ENCODE measurements around the gene EML2. TPM values are rescaled to one million over a fixed set of nuclear protein-coding genes. Genes with fewer than 3 reads are reported as not detected.
A peak's percentile ranks its signal among the peaks of the same experiment; 100 is the strongest.

Gene EML2
- total and polyA plus RNA-seq, 2 donors from 2014 or later: 36.6 to 93.8 TPM

DNA sequence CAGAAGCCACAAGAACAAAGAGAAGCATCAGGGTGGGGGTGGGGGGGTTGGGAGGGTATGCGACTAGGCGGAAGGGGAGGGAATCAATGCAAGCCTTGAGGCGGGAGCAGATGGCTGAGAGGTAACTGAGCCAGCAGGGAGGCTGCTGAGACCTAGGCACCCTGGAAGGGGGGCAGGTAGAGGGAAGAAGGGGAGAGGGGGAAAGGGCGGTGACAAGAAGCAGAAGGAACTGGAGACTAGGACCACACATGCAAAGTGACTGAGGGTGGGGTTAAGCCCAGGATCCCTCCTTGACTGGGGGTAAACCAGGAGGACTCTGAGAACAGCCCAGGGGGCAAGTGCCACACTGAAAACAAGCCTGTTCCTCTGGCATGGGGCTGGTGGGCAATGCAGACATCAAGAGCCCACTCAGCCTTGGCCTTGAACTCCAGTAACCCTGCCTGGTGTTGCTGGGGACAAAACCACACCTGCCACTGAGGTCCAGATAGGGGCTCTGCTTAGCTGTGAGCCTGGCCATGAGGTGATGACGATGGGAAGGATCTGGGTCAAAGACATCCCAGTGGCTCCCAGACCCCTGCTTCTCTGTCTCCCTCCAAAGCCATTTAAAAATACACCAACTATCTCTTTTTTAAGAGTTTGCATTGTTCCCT lies 74.9 kb downstream of the EML2 start:
- intact Hi-C loops (cut with DNase I): no loop called here
- FAIRE-seq (no peak), DNase-seq (no peak)
- no peak overlapping the region for H3K4me3 ChIP-seq (ENCODE audit: low read length in 3 of 3)
- H3K27me3 ChIP-seq (ENCODE audit: control insufficient read depth, insufficient read depth, low read length): no peaks in the 10 kb centered on the region
- TF ChIP-seq, protein P1, sequence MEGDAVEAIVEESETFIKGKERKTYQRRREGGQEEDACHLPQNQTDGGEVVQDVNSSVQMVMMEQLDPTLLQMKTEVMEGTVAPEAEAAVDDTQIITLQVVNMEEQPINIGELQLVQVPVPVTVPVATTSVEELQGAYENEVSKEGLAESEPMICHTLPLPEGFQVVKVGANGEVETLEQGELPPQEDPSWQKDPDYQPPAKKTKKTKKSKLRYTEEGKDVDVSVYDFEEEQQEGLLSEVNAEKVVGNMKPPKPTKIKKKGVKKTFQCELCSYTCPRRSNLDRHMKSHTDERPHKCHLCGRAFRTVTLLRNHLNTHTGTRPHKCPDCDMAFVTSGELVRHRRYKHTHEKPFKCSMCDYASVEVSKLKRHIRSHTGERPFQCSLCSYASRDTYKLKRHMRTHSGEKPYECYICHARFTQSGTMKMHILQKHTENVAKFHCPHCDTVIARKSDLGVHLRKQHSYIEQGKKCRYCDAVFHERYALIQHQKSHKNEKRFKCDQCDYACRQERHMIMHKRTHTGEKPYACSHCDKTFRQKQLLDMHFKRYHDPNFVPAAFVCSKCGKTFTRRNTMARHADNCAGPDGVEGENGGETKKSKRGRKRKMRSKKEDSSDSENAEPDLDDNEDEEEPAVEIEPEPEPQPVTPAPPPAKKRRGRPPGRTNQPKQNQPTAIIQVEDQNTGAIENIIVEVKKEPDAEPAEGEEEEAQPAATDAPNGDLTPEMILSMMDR (IDR thresholded peaks at IDR 0.05; ENCODE audit: borderline replicate concordance, extremely low read depth, insufficient read depth): no peak
- H3K9me3 ChIP-seq (ENCODE audit: control insufficient read depth in 2 of 3, insufficient read depth in 1 of 3, low read length in 3 of 3): no peaks in the 10 kb centered on the region
- no peak overlapping the region for H3K9ac ChIP-seq (ENCODE audit: low read length in 3 of 3)
- no peaks in the 10 kb centered on the region for H3K4me1 ChIP-seq (ENCODE audit: control insufficient read depth in 2 of 3, insufficient read depth in 2 of 3, low read depth in 1 of 3, low read length in 3 of 3)
- no peak overlapping the region for H3K27ac ChIP-seq (ENCODE audit: low read depth in 2 of 2, low read length in 2 of 2)
- H3K36me3 ChIP-seq (ENCODE audit: control insufficient read depth in 2 of 3, insufficient read depth in 3 of 3, low read length in 3 of 3): no peaks in the 10 kb centered on the region

DNA sequence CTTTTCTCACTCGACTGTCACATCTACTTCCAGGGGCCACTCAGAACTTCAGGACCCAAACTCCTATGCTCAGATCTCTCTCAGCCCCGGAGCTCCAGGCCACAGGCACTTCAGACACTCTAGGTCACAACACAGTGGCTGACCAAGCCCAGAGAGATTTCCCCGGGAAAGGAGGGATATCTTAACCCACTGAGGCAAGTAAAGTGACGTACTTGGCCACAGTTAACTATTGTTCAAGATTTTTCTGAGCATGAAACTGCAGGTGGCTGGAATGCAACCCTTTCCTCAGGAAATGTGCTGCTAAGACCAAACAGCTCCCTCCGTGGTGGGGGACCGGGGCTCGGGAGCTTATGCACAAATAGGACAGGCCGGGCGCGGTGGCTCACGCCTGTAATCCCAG lies 78.5 kb downstream of the EML2 start:
- Histone ChIP-seq H3K27me3 (ENCODE audit: control insufficient read depth, insufficient read depth, low read length) (no peaks in the 10 kb centered on the region), H3K36me3 (ENCODE audit: control insufficient read depth in 2 of 3, insufficient read depth in 3 of 3, low read length in 3 of 3) (no peaks in the 10 kb centered on the region), H3K27ac (ENCODE audit: low read depth in 2 of 2, low read length in 2 of 2) (no peak overlapping the region), H3K9me3 (ENCODE audit: control insufficient read depth in 2 of 3, insufficient read depth in 1 of 3, low read length in 3 of 3) (no peaks in the 10 kb centered on the region), H3K4me1 (ENCODE audit: control insufficient read depth in 2 of 3, insufficient read depth in 2 of 3, low read depth in 1 of 3, low read length in 3 of 3) (no peaks in the 10 kb centered on the region), H3K9ac (ENCODE audit: low read length in 3 of 3) (no peak overlapping the region), H3K4me3 (ENCODE audit: low read length in 3 of 3) (no peak overlapping the region)
- DNase-seq (no peak), FAIRE-seq (no peak)
- TF ChIP-seq, protein P1 (IDR thresholded peaks at IDR 0.05; ENCODE audit: borderline replicate concordance, extremely low read depth, insufficient read depth): no peak
- intact Hi-C loops (cut with DNase I): no loop called here

DNA sequence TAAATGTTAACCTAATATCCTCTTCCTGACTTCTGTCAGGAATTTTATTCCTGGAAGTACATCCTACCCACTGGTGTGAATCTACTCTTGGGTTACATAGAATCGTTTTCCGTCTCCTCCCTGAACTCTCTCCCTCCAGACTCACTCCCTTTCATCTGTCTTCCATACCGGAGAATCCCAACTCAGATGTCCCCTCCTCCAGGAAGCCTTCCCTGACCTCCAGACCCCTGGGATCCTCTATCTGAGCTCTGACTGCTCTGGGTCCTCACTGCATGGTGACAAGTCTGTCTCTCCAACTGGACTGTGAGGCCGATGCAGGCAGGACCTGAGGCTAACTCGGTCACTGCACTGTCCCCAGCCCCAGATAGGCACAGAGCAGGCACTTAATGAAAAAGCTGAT lies 79.2 kb downstream of the EML2 start:
- TF ChIP-seq, protein P1 (IDR thresholded peaks at IDR 0.05; ENCODE audit: borderline replicate concordance, extremely low read depth, insufficient read depth): no peak
- Histone ChIP-seq H3K4me1 (ENCODE audit: control insufficient read depth in 2 of 3, insufficient read depth in 2 of 3, low read depth in 1 of 3, low read length in 3 of 3) (no peaks in the 10 kb centered on the region), H3K9ac (ENCODE audit: low read length in 3 of 3) (no peak overlapping the region), H3K27ac (ENCODE audit: low read depth in 2 of 2, low read length in 2 of 2) (no peak overlapping the region), H3K27me3 (ENCODE audit: control insufficient read depth, insufficient read depth, low read length) (no peaks in the 10 kb centered on the region), H3K36me3 (ENCODE audit: control insufficient read depth in 2 of 3, insufficient read depth in 3 of 3, low read length in 3 of 3) (no peaks in the 10 kb centered on the region), H3K9me3 (ENCODE audit: control insufficient read depth in 2 of 3, insufficient read depth in 1 of 3, low read length in 3 of 3) (no peaks in the 10 kb centered on the region), H3K4me3 (ENCODE audit: low read length in 3 of 3) (no peak overlapping the region)
- DNase-seq: no peak
- intact Hi-C loops (cut with DNase I): no loop called here
- FAIRE-seq: no peak

Small RNA genes lying within 50 kb of the gene (microRNA-seq; reads per million reads assigned to microRNA genes)
- gene MIR330: 64.3 reads per million, percentile 46 among the genes with 10 or more reads in this experiment
- gene MIR642A: not detected
- not detected for gene MIR642B

Other genes starting within 250 kb of the EML2 start
- gene PPP1R13L, start 234.3 kb downstream of the EML2 start, total RNA-seq: 32.4 TPM
- 21.4 TPM for gene PPP1R13L, start 234.3 kb downstream of the EML2 start, polyA plus RNA-seq (ENCODE audit: insufficient read depth, low read depth, low replicate concordance)
- gene POLR1G, start 232.8 kb downstream of the EML2 start, total RNA-seq: 3.9 TPM
- 2.4 TPM for gene POLR1G, start 232.8 kb downstream of the EML2 start, polyA plus RNA-seq (ENCODE audit: insufficient read depth, low read depth, low replicate concordance)
- 60.8 TPM for gene ERCC1, start 215.5 kb downstream of the EML2 start, total RNA-seq
- gene ERCC1, start 215.5 kb downstream of the EML2 start, polyA plus RNA-seq (ENCODE audit: insufficient read depth, low read depth, low replicate concordance): 107 TPM
- 0.98 TPM for gene FOSB, start 171.4 kb downstream of the EML2 start, total RNA-seq
- gene FOSB, start 171.4 kb downstream of the EML2 start, polyA plus RNA-seq (ENCODE audit: insufficient read depth, low read depth, low replicate concordance): 0.73 TPM
- 7.3 TPM for gene RTN2, start 142.3 kb downstream of the EML2 start, total RNA-seq
- 8.2 TPM for gene RTN2, start 142.3 kb downstream of the EML2 start, polyA plus RNA-seq (ENCODE audit: insufficient read depth, low read depth, low replicate concordance)
- 2.2 TPM for gene PPM1N, start 141.0 kb downstream of the EML2 start, total RNA-seq
- gene PPM1N, start 141.0 kb downstream of the EML2 start, polyA plus RNA-seq (ENCODE audit: insufficient read depth, low read depth, low replicate concordance): 0.69 TPM
- gene VASP, start 131.9 kb downstream of the EML2 start, total RNA-seq: 105 TPM
- gene VASP, start 131.9 kb downstream of the EML2 start, polyA plus RNA-seq (ENCODE audit: insufficient read depth, low read depth, low replicate concordance): 36.3 TPM
- 19.1 TPM for gene OPA3, start 54.6 kb downstream of the EML2 start, total RNA-seq
- 8.1 TPM for gene OPA3, start 54.6 kb downstream of the EML2 start, polyA plus RNA-seq (ENCODE audit: insufficient read depth, low read depth, low replicate concordance)
- gene GPR4, start 37.2 kb downstream of the EML2 start, total RNA-seq: 9.7 TPM
- gene GPR4, start 37.2 kb downstream of the EML2 start, polyA plus RNA-seq (ENCODE audit: insufficient read depth, low read depth, low replicate concordance): 6.8 TPM
- 3.3 TPM for gene GIPR, start 28.8 kb upstream of the EML2 start, total RNA-seq
- 0.65 TPM for gene GIPR, start 28.8 kb upstream of the EML2 start, polyA plus RNA-seq (ENCODE audit: insufficient read depth, low read depth, low replicate concordance)
- 252 TPM for gene SNRPD2, start 52.6 kb upstream of the EML2 start, total RNA-seq
- 358 TPM for gene SNRPD2, start 52.6 kb upstream of the EML2 start, polyA plus RNA-seq (ENCODE audit: insufficient read depth, low read depth, low replicate concordance)
- 8.0 TPM for gene QPCTL, start 53.3 kb upstream of the EML2 start, total RNA-seq
- gene QPCTL, start 53.3 kb upstream of the EML2 start, polyA plus RNA-seq (ENCODE audit: insufficient read depth, low read depth, low replicate concordance): 6.8 TPM
- gene FBXO46, start 91.5 kb upstream of the EML2 start, total RNA-seq: 16.6 TPM
- 6.5 TPM for gene FBXO46, start 91.5 kb upstream of the EML2 start, polyA plus RNA-seq (ENCODE audit: insufficient read depth, low read depth, low replicate concordance)
- not detected for gene MEIOSIN, start 94.0 kb upstream of the EML2 start, total RNA-seq
- gene MEIOSIN, start 94.0 kb upstream of the EML2 start, polyA plus RNA-seq (ENCODE audit: insufficient read depth, low read depth, low replicate concordance): not detected
- 19.4 TPM for gene SIX5, start 129.9 kb upstream of the EML2 start, total RNA-seq
- 15.2 TPM for gene SIX5, start 129.9 kb upstream of the EML2 start, polyA plus RNA-seq (ENCODE audit: insufficient read depth, low read depth, low replicate concordance)
- gene DMPK, start 143.1 kb upstream of the EML2 start, total RNA-seq: 63.0 TPM
- gene DMPK, start 143.1 kb upstream of the EML2 start, polyA plus RNA-seq (ENCODE audit: insufficient read depth, low read depth, low replicate concordance): 31.3 TPM
- gene DMWD, start 153.4 kb upstream of the EML2 start, total RNA-seq: 60.9 TPM
- gene DMWD, start 153.4 kb upstream of the EML2 start, polyA plus RNA-seq (ENCODE audit: insufficient read depth, low read depth, low replicate concordance): 22.2 TPM
- gene RSPH6A, start 175.9 kb upstream of the EML2 start, total RNA-seq: 0.13 TPM
- gene RSPH6A, start 175.9 kb upstream of the EML2 start, polyA plus RNA-seq (ENCODE audit: insufficient read depth, low read depth, low replicate concordance): not detected
- 77.4 TPM for gene SYMPK, start 223.8 kb upstream of the EML2 start, total RNA-seq
- gene SYMPK, start 223.8 kb upstream of the EML2 start, polyA plus RNA-seq (ENCODE audit: insufficient read depth, low read depth, low replicate concordance): 61.5 TPM
- gene FOXA3, start 224.9 kb upstream of the EML2 start, total RNA-seq: 3.7 TPM
- gene FOXA3, start 224.9 kb upstream of the EML2 start, polyA plus RNA-seq (ENCODE audit: insufficient read depth, low read depth, low replicate concordance): 1.8 TPM
- 23.2 TPM for gene IRF2BP1, start 246.7 kb upstream of the EML2 start, total RNA-seq
- gene IRF2BP1, start 246.7 kb upstream of the EML2 start, polyA plus RNA-seq (ENCODE audit: insufficient read depth, low read depth, low replicate concordance): 18.2 TPM